HUES6 (cell line): ENCODE results near the gene NT5DC2.
A peak's percentile ranks its signal among the peaks of the same experiment; 100 is the strongest.

Experiments used
- H3K27ac ChIP-seq: 2 replicates; pipeline ENCODE4 v1.7.0; 2013; ENCODE audit warnings: low read depth, mild to moderate bottlenecking, low read length, inconsistent platforms
- H3K27me3 ChIP-seq: 2 replicates; pipeline ENCODE4 v1.6.1; 2013; ENCODE audit warnings: low read length; ENCODE audit not compliant: control insufficient read depth, insufficient read depth
- H3K36me3 ChIP-seq: 2 replicates; pipeline ENCODE4 v1.6.1; 2013; ENCODE audit warnings: low read length; ENCODE audit not compliant: control insufficient read depth, insufficient read depth
- H3K4me1 ChIP-seq: 2 replicates; pipeline ENCODE4 v1.6.1; 2013; ENCODE audit warnings: low read length; ENCODE audit not compliant: control insufficient read depth, insufficient read depth
- H3K4me3 ChIP-seq: 2 replicates; pipeline ENCODE4 v1.5.1; 2013; ENCODE audit warnings: low read depth, low read length
- H3K9ac ChIP-seq: one replicate; pipeline ENCODE4 v1.6.1; 2013; ENCODE audit warnings: mild to moderate bottlenecking, low read length
- H3K9me3 ChIP-seq: 2 replicates; pipeline ENCODE4 v1.6.1; 2013; ENCODE audit warnings: low read depth, low read length; ENCODE audit not compliant: control insufficient read depth, insufficient read depth

NT5DC2 gene

GRCh38 chr3:52536369-52537164 is 2.9 kb upstream of the NT5DC2 start, which contains the start of gene UQCC5:
Gene UQCC5 (plus strand): TSS chr3:52536605. CDS start chr3:52536756, 151 bp downstream.
- H3K4me1 ChIP-seq = peaks cover 32% of the 10 kb centered on the region
- H3K27ac ChIP-seq = peak within 1 kb of the TSS; percentile 60; the same call in 1 of the 2 replicates

GRCh38 chr3:52536112-52536368 is 2.4 kb upstream of the NT5DC2 start:
- Histone ChIP-seq H3K27me3 (no peaks in the 10 kb centered on the region), H3K9me3 (no peaks in the 10 kb centered on the region), H3K27ac (no peak overlapping the region), H3K9ac (no peak overlapping the region), H3K4me3 (peak overlapping the region; percentile 29), H3K36me3 (peaks cover 28% of the 10 kb centered on the region), H3K4me1 (peaks cover 35% of the 10 kb centered on the region)

More at GRCh38 chr3:52536369-52537164, 2.9 kb upstream of the NT5DC2 start, which contains the start of gene UQCC5:
- Histone ChIP-seq H3K9me3 (no peaks in the 10 kb centered on the region), H3K36me3 (peaks cover 31% of the 10 kb centered on the region), H3K27me3 (no peaks in the 10 kb centered on the region), H3K4me3 (peak within 1 kb of the TSS; percentile 91), H3K9ac (peak within 1 kb of the TSS; percentile 91)

- Histone ChIP-seq H3K36me3 (peaks cover 28% of the 10 kb centered on the region), H3K27ac (no peak overlapping the region), H3K4me3 (peak overlapping the region; percentile 29), H3K9me3 (no peaks in the 10 kb centered on the region), H3K9ac (no peak overlapping the region), H3K27me3 (no peaks in the 10 kb centered on the region), H3K4me1 (peaks cover 39% of the 10 kb centered on the region)
These were observed 1.9 kb upstream of the NT5DC2 start for GRCh38 chr3:52535411-52536111.

DNA sequence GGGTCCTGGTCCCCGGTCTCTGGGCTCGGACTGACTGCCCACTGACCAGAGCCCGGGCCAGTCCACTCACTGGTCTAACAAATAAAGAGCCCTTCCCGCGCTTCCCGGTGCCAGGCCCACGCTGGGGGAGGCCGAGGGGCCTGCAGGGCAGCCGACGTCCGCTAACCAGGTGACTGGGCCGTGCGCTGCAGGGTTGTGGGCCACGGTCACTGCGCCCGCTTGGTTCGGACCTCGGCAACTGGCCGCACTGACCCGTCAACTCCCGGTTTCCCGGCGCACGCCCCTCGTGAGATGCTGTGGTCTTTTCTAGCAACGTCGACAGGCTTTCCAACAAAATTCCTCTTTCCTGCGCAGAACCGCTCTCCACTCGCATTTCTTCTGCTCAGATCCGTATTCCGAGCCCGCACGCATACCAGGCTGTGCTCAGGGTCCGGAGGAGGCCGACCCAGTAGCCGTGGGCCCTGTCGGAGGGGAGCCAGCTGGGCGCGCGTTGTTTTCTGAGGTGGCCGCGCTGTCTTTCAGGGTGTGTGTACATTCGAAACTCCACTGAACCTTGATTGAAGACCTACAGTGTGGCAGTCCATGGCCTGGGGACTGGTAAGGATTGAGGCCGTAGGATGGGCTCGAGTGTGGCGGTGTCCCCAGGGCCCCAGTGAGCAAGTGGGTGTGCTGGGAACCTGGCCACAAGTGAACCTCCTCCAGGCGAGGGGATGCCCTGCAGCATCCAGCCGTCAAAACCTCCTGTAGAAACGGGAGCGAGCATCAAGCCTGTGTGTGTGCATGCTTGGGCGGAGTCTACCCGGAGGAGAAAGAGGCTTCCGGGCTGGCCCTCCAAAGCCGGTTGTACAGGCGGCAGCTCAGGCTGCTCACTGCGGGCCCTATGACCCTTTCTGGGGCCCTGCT is 875 bp upstream of the NT5DC2 start:
- Histone ChIP-seq H3K27me3 (no peaks in the 10 kb centered on the region), H3K4me1 (peaks cover 39% of the 10 kb centered on the region), H3K36me3 (peaks cover 27% of the 10 kb centered on the region), H3K27ac (peak overlapping the region; percentile 13; the same call in 1 of the 2 replicates), H3K4me3 (peak overlapping the region; percentile 70), H3K9me3 (no peaks in the 10 kb centered on the region), H3K9ac (peak overlapping the region; percentile 71)

GRCh38 chr3:52532838-52533622 is 627 bp downstream of the NT5DC2 start:
- Histone ChIP-seq H3K4me1 (peaks cover 37% of the 10 kb centered on the region), H3K36me3 (peaks cover 34% of the 10 kb centered on the region), H3K27me3 (no peaks in the 10 kb centered on the region), H3K9me3 (no peaks in the 10 kb centered on the region), H3K27ac (peak overlapping the region; percentile 41; the same call in 1 of the 2 replicates), H3K9ac (peak overlapping the region; percentile 81), H3K4me3 (peak overlapping the region; percentile 81)

DNA sequence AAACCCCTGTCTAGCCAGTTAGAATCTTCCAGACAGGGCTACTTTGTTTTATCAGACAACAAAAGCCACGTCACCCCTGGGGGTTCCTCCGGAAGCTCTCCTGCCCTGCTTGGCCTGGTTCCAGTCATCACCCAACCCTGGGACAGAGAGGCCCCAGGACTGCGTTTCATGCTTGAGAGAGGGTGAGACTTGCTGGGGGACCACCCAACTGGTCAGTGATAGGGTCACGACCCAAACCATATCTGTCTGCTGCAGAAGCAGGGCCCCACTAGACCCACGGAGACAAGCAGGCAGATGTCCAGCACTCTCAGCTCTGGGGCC is 1.2 kb downstream of the NT5DC2 start:
- Histone ChIP-seq H3K4me3 (peak overlapping the region; percentile 81), H3K36me3 (peaks cover 39% of the 10 kb centered on the region), H3K4me1 (peaks cover 32% of the 10 kb centered on the region), H3K9me3 (no peaks in the 10 kb centered on the region), H3K27ac (peak overlapping the region; percentile 41; the same call in 1 of the 2 replicates), H3K27me3 (no peaks in the 10 kb centered on the region), H3K9ac (peak overlapping the region; percentile 81)

- Histone ChIP-seq H3K27me3 (no peaks in the 10 kb centered on the region), H3K36me3 (peaks cover 44% of the 10 kb centered on the region), H3K9ac (peak overlapping the region; percentile 81), H3K4me3 (peak overlapping the region; percentile 81), H3K4me1 (peaks cover 29% of the 10 kb centered on the region), H3K9me3 (no peaks in the 10 kb centered on the region), H3K27ac (no peak overlapping the region; the same call in 1 of the 2 replicates)
These were observed 1.7 kb downstream of the NT5DC2 start for GRCh38 chr3:52531860-52532516.

DNA sequence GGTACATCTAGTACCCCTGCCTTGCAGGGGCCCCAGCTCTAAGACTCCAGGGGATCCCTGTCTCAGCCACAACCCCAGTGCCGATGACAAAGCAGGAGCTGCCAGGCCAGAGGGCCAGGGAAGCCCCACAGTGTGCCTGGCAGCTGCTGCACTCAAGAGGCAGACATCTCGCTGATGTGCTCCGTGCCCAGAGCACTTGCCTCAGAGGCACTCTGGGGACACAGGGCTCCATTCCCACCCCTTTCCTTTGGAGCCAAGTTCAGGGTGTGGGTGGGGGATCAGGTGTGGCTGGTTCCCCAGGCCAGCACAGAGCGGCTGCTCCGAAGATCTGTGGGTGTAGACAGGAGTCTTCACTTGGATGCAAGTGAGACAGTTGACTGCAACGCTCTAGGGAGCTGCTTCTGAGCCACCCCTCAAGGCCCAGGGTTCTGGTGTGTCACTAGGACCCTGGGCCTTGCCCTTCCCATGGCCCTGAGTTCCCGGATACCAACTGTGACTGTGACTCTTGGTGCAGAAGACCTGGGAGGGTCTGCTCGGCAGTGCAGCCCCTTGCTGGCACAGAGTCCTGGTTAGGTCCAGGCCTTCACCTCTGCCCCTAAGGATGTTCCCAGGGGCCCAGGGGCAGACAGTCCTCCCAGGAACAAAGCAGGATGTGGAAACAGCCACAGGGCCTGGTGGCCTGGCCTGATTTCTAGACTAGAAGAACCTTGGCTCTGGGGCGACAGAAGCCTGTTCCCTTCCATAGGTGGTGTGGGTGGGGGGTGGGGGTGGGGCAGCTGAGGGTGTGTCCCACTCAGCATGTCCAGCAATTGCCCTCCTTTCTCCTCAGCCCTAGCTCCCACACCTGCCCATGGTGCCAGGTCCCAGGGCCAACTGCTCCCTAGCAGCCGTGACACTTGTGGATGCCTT is 2.5 kb downstream of the NT5DC2 start:
- no peaks in the 10 kb centered on the region for H3K9me3 ChIP-seq
- H3K9ac ChIP-seq = no peak overlapping the region
- no peak overlapping the region for H3K27ac ChIP-seq
- H3K36me3 ChIP-seq = peaks cover 52% of the 10 kb centered on the region
- H3K4me1 ChIP-seq = peaks cover 29% of the 10 kb centered on the region
- no peak overlapping the region for H3K4me3 ChIP-seq
- no peaks in the 10 kb centered on the region for H3K27me3 ChIP-seq
